D721Med (cell line): ENCODE results near the gene IL4R.

ENCODE experiments used
- DNase-seq: peaks from one replicate; pipeline ENCODE4 v3.0.0; 2011; ENCODE audit warnings: low spot score; ENCODE audit not compliant: insufficient read length
- FAIRE-seq: peaks from 2 replicates; lab custom pipeline; 2011; peaks lifted over from hg19 to GRCh38; lab: Jason Lieb, UNC
- TF ChIP-seq, protein P1 (sequence below): IDR thresholded peaks from 2 replicates; pipeline ENCODE4 v1.5.1; 2012; ENCODE audit warnings: mild to moderate bottlenecking, control low read depth; ENCODE audit not compliant: insufficient read depth; ENCODE audit errors: missing control alignments

The IL4R gene

DNA sequence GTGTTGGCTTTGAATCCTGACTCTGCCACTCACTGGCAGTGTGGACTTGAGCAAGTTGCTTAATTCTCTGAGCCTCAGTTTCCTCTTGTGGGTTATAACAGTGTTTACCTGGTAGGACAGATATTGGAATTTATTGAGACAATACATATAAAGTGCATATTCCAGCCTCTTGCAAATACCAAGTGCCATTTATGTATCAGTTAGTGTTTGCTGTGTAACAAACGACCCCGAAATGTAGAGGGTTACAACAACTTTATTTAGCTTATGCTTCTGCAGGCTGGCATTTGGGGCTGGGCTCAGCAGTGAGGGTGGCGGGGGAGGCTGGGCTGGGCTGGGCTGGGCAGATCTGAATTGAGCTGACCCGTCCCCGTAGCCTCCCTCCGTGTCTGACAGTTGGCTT lies 45.8 kb downstream of the IL4R start:
- DNase-seq: no peak
- FAIRE-seq: no peak
- TF ChIP-seq, protein P1, sequence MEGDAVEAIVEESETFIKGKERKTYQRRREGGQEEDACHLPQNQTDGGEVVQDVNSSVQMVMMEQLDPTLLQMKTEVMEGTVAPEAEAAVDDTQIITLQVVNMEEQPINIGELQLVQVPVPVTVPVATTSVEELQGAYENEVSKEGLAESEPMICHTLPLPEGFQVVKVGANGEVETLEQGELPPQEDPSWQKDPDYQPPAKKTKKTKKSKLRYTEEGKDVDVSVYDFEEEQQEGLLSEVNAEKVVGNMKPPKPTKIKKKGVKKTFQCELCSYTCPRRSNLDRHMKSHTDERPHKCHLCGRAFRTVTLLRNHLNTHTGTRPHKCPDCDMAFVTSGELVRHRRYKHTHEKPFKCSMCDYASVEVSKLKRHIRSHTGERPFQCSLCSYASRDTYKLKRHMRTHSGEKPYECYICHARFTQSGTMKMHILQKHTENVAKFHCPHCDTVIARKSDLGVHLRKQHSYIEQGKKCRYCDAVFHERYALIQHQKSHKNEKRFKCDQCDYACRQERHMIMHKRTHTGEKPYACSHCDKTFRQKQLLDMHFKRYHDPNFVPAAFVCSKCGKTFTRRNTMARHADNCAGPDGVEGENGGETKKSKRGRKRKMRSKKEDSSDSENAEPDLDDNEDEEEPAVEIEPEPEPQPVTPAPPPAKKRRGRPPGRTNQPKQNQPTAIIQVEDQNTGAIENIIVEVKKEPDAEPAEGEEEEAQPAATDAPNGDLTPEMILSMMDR: no peak

DNA sequence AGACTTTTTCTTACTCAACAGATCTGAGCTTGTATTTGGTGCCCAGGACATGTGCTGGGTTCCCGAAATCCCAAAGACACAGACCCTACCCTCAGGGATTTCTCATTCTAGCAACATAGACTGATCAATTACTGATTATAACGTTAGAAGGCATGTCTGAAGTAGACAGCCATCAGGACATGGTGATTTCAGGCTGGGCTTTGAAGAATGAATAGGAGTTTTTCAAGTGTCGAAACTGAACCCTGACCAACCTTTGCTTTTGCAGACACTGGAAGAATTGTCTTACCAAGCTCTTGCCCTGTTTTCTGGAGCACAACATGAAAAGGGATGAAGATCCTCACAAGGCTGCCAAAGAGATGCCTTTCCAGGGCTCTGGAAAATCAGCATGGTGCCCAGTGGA lies 48.2 kb downstream of the IL4R start:
- FAIRE-seq (no peak), DNase-seq (no peak)
- TF ChIP-seq, protein P1: no peak

DNA sequence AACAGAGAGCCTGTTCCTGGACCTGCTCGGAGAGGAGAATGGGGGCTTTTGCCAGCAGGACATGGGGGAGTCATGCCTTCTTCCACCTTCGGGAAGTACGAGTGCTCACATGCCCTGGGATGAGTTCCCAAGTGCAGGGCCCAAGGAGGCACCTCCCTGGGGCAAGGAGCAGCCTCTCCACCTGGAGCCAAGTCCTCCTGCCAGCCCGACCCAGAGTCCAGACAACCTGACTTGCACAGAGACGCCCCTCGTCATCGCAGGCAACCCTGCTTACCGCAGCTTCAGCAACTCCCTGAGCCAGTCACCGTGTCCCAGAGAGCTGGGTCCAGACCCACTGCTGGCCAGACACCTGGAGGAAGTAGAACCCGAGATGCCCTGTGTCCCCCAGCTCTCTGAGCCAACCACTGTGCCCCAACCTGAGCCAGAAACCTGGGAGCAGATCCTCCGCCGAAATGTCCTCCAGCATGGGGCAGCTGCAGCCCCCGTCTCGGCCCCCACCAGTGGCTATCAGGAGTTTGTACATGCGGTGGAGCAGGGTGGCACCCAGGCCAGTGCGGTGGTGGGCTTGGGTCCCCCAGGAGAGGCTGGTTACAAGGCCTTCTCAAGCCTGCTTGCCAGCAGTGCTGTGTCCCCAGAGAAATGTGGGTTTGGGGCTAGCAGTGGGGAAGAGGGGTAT lies 48.9 kb downstream of the IL4R start:
- no peak for DNase-seq
- no peak for FAIRE-seq
- TF ChIP-seq, protein P1: no peak

DNA sequence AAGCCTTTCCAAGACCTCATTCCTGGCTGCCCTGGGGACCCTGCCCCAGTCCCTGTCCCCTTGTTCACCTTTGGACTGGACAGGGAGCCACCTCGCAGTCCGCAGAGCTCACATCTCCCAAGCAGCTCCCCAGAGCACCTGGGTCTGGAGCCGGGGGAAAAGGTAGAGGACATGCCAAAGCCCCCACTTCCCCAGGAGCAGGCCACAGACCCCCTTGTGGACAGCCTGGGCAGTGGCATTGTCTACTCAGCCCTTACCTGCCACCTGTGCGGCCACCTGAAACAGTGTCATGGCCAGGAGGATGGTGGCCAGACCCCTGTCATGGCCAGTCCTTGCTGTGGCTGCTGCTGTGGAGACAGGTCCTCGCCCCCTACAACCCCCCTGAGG lies 49.5 kb downstream of the IL4R start:
- TF ChIP-seq, protein P1: no peak
- DNase-seq (no peak), FAIRE-seq (no peak)

DNA sequence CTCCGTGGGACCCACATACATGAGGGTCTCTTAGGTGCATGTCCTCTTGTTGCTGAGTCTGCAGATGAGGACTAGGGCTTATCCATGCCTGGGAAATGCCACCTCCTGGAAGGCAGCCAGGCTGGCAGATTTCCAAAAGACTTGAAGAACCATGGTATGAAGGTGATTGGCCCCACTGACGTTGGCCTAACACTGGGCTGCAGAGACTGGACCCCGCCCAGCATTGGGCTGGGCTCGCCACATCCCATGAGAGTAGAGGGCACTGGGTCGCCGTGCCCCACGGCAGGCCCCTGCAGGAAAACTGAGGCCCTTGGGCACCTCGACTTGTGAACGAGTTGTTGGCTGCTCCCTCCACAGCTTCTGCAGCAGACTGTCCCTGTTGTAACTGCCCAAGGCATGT lies 50.0 kb downstream of the IL4R start:
- TF ChIP-seq, protein P1: no peak
- FAIRE-seq (no peak), DNase-seq (no peak)

DNA sequence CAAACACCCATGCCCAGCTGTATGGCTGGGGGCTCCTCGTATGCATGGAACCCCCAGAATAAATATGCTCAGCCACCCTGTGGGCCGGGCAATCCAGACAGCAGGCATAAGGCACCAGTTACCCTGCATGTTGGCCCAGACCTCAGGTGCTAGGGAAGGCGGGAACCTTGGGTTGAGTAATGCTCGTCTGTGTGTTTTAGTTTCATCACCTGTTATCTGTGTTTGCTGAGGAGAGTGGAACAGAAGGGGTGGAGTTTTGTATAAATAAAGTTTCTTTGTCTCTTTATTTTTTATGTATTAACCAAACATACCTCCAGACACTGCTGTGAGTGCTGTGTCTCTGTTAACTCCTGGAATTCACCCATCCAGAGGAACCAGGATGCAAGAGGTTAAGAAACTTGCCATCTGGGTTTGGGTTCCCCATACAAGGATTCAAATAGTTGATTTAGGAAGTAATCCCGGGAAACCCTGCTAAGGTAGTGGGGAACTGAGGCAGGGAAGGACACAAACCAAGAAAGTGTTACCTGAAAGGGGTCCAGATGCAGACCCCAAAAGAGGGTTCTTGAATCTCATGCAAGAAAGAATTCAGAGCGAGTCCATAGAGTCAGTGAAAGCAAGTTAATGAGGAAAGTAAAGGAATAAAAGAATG lies 50.8 kb downstream of the IL4R start:
- DNase-seq (no peak), FAIRE-seq (no peak)
- TF ChIP-seq, protein P1: no peak
